NCI-H2029 treated with DMSO at 0.1 percent for 48 hours (cell line): ENCODE measurements around the gene SLC25A21.

Experiments
- DNase-seq: peaks from one replicate; lab custom pipeline; 2025; lab: John Stamatoyannopoulos, UW

SLC25A21 gene

DNA sequence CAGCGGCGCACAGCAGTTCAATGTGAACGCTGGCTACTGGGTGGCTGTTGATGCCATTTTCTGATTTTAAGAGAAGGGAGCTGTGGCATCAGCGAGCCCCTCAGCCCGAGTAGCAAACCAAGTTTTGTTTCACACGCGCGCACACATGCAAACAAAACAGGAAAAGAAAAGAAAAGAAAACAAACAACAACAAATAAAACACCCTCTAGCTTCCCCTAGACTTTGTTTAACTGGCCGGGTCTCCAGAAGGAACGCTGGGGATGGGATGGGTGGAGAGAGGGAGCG, 510.2 kb downstream of the SLC25A21 start:
- DNase-seq = no peak

DNA sequence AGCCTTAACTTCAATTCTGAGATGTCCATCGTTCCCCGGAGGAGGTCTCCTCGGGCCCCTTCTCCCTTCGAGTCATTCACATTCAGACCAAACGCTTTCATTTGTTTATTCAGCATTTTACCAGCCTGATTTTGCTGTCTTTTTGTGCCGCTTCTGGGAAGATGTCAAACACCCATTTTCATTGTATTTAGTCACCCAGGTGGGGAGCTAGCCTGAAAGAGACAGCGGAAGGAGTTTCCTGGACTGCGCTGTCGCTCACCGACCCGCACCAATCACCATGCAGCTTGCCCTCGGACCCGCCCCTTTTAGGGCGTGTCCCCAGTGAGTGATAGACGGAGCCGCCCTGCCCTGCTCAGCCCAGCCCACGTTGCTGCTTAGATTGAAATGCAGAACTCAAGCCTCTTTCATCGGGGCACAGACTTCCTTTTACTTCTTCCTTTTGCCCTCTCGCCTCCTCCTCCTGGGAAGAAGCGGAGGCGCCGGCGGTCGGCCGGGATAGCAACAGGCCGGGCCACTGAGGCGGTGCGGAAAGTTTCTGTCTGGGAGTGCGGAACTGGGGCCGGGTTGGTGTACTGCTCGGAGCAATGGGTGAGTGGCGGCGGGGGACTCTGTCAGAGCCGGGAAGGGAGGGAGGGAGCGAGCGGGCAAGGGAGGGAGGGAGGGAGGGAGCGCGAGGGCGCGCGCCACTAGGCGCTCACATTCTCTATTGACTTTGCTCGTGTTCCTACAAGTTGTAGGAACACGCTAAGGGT, 510.7 kb downstream of the SLC25A21 start, which contains the start of gene PAX9:
TSS of gene PAX9 (plus strand) at position 355 of the 752 bp plus-strand sequence. CDS start at position 585, 230 bp downstream.
- DNase-seq = peak; percentile 91

DNA sequence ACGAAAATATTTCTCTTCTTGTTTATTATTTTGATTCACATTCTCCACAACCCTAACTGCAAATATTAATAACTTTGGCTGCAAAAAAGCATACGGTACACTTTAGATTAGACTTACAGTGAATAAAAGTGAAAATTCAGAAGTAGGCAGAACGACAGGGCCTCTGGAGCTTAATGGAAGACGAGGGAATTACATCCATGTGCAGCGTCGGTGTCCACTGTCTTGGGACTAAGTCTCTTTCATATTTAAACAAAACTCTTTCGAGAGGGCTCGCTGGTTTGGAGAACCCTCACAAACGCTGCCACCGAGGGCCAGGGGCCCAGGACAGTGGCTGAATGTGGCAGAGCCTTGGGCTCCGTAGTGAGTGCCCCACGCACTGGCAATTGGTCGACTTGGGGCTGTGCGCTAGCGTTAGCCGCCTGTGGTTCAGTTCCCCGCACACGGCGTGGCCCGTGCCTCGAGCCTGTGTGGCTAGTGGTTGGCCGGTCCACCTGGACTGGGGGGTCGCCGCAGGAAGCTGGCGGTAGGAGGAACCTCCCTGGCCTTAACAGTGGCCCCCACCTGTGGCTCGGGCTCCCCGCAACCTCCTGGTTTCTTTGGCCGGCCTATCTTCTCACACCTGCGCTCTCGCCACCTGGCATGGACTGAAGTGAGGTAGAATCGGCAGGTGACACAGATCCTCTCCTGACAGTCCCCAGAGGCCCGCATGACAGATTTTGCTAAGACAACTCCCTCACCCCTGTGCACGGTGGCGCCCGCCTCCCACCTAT, 511.5 kb downstream of the SLC25A21 start:
- DNase-seq = peak; percentile 54

DNA sequence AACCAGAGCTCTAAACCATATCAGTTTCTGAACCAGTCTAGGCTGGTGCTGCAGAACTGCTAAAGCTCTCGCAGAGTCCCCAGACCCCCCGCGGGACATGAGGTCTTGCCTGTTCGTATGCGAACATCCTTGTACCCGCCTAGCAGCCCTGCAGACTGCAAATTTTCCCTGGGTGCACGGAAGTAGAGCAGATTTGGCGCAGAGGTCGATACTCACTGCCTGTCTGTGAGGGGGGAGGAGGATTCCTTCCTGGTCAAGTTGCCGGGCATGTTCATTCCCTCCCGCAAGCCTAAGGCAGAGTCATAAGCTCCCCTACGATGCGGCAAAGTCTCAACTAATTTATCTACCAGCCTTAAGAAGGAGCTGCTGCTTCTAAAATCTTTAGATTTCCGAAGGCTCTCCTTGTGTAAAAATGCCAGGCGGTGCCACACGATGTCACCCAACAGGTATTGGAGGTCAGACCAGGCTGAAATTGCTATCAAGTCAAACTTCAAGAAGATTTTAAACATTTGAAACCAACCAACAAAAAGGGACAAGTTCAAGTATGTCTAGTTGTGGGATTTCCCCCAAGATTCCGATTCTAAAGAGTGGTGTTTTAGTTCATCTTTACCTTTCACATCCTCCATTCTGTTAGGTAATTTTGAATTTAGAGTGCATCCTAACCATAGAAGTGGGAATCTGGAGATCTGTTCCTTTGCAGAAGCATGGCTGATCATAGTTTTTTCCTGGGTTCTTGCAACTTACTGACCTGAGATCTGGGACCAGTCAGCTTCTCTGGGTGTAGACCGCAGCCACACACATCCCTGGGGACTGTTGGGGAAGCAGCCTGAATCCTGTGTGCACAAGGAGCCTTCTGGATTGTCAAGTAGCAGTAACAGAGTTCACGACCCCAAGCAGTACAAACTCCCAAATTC, 512.3 kb downstream of the SLC25A21 start:
- DNase-seq = no peak

DNA sequence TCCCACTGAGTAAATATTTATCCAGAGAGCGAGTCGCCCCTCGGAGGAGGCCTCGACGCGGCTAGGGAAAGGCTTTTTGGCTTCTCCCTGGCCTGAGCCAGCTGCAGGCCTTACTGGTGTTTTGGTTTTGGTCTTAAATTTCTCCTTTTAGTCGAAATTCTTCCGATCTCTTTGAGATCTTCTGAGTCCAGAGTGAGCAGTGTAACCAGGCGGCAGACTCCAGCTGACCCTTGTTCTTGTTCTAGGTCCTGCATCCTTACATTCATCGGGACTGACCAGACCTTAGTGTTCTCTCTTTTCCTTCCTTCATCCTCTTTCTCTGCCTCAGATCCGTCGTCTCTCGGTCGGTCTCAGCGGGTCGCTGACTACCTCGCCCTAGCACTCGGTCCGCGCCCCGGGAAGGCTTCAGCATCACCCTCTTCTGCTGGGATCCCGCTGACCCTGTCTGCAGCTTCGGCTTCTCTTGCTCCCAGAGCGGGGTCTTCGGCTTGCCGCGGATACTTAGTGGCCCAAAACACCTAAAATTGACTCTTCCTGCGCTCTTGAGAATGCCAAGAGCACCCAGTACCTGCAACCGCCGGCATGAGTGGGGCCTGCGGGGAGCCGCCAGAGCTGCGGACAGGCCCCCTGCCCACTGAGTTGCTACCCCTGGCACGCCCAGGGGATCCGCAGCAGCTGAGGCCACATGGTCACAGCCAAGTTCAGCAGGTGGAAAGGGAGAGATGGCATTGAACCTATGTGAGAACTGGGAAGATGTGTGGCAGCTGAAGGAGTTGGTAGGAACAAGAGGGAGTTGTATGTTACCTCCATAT, 513.2 kb downstream of the SLC25A21 start:
- no peak for DNase-seq

DNA sequence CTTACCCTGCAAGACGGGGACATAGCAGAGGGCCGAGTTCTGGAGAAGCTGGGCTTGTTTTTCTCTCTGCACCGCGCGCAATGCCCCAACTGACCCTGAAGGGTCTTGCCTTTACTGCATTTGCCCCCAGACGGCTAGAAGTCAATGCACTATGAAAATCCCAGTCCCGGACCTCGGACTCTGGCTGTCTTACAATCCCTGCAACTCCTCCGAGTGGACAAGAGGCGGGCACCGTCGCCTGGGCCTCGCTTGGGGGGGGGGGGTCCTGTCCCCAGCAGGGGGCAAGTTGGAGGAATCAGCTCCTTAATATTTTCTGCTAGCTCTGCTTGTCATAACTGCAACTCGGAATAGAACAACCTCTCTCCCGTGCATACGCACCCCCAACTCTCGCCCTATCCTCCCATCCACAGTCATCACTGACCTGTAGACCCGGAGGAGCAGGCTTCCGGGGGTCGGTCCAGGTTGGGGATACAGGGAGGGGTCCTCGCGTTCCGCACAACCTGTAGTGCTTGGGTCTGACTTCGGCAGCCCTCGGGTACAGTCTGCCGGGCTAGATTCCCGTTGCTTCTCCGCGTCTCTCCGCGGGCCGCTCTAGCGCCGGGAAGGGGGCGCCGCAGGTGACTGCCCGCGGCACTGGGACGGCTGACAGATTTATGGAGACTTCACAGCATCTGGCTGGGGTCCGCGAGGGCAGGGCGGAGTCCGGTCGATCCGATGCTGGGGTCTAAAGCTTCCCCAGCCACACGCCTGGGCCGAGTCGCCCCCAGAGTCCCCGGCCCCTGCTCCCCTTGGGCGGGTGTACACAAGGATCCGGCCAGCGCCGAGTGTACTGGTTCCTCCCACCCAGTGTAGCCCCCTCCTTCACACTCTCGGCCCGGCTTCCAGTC, 514.0 kb downstream of the SLC25A21 start:
- no peak for DNase-seq

DNA sequence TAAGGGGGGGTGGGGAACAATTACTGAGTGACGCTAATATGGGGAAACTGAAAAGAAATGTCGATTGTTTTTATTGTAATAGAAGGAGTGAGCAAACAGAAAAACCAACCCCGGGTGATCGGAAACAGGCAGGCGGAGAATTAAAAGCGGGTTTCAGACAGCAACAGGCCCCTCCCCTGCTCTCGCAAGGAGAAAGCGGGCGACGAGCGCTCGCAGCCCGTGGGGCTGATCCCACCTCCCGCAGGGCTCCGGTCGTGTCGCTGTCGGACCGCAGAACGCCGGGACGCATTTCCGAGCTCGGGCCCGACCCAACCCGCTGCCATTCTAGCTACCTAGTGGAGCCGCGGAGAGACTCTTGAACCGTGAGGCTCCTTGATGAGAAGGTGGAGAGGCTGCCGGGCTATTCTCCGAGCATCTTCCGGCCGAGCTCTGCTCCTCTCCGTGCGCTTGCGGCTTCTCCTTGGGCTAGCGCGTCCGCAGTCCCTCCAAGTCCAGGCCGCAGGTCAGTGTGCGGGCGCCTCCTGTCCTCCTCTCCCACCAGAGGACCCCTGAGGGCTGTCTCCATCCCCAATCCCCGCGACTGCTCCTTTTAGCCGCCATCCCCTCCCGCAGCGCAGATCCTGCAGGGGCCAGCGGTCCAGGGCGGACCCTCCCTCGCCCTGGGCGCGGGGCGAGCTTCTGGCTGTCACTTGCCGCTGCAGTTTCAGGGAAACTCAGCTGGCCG, 514.8 kb downstream of the SLC25A21 start:
- DNase-seq = no peak

DNA sequence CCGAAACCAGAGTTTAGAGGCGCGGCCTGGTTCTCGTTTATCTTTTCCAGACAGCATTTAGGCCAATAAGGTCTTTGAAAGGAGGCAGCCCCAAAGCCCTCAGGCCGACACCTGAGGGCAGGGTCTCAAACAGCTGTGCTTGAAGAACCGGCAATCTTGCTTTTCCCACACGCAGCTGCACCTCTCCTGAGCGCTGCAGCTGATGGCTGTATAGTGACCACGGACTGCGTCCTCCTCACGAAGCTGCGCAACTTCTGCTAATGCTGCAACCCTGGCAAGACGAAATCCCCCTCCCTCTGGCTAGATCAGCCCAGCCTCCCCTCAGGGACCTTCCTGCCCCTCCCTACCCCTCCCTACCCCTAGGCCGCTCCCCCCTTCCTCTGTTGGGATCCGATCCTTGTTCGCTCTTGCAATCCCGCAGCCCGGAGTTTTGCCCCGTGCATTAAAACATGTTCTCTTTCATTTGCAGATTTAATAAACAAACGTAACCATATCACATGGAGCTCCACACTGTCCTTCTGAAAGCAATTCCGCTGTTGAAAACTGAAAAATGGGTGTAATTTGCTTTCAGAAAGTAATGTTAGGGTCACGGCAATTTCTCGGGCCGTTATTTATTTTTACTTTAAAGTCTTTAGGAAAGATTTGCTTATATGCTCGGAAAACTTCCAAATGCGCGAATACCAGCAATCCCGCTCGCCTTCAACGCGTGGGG, 515.6 kb downstream of the SLC25A21 start:
- DNase-seq = no peak

DNA sequence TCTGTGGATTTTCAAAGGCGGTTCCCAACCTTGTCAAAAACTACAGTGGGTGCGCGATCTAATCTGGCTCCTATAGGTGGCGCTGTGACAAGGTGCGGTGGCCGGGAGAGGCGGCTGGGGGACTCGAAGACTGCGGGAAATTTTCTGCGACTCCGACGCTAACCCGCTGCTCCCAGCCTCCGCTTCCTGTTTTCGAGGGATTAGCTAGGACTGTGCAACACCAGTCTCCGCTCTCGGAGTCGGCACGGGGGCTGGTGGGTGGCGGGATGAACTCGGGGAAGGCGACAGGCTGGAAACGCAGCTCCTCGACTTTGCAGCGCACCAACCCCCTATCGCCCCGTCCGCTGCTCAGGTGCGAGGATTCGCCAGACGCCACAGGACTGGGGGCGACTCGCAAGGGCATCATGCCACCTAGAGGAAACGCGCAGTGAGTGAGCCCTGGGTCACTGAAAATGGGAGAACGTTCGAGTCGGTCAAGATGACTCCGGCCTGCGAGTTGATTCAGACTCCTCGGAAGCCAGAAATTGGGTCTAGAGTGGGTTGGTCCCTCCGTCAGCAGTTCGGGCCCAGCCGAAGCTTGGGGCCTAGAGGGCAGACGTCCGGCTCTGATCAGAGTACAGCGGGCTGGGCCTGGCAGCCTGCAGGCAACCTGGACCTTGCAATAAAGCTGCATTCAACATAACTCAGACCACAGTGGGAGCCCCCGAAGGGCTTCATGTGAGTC, 516.3 kb downstream of the SLC25A21 start:
- no peak for DNase-seq

DNA sequence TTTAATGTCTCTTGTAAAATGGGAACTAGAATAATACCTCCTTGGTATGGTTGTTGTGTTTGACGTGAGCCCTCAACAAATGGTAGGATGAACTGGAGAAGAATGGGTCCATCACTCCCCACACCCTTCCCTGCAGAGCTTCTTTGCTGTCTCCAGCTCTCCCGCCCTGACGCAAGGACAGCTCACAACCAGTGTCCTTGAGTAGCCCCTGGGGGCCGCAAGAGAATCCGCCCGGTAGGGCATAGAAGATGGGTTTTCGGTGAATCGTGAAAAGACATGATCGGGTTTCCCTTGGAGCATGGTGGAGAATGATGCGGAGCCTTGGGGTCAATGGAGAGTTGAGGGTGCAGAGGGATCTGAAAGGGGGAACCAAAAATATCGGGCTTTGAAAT, 516.8 kb downstream of the SLC25A21 start:
- no peak for DNase-seq

DNA sequence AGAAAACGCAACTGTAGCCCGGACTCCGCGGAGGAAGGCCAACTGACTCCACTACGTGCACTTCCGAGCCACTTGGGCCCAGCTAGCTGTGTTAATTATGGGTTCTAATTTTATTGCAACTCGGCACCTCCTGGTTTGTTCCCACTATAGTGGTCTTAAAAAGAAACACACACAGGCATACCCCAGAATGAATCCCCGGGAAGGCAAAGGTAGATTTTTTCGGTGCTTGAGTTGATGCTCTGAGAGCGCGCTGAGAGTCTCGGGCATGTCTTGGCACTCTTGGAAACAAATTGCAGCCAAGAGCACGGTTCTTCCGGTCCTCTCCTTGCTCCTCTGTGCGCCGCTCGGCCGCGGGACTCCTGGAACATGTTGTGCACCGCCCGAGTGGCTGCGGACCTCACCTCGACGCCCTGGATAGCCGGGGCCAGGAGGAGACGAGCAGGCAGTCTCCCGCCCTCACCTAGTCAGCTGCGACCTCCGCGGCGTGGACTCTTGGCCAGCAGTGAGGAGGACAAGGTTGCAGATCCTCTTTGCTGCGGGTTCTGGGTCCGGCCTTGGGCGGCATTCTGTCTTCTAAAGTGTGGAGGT, 517.5 kb downstream of the SLC25A21 start:
- no peak for DNase-seq

DNA sequence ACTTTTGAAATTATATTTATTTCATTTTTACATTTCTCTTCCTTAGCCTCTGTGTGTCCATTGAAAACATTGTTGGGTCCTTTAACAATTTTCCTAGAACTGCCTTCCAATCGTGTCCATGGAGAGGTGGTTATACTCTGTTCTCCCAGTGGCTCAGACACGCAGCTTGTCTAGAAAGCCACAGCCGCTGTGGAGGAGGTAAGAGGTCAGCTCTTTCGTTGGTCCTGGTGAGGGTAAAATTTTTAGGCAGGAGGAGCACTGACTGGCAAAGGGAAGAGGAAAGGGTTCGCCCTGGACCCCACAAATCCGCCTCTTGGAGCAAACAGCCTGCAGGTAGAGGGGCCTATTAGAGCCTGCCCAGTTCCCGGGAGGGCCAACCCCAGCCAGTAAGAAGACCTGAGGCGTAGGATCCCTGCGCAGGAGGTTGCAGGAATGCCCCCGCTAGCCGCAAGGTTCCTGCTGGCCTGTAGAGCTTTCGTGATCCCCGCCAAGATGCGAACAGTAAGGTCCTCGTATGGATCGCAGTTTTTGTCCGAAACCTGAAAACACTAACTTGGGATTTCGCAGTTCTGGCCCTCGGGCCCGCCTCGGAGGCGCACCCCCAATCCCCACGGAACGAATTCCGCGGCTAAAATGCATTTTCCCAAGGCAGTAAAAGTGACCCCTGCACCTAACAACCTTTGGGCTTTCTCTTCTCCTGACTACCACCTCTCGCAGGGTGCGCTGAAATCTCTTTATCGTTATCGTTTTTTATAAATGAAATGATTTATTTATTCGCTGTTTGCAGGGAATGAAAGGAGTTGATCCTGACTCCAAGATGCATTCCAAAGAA, 518.2 kb downstream of the SLC25A21 start:
- DNase-seq = no peak

DNA sequence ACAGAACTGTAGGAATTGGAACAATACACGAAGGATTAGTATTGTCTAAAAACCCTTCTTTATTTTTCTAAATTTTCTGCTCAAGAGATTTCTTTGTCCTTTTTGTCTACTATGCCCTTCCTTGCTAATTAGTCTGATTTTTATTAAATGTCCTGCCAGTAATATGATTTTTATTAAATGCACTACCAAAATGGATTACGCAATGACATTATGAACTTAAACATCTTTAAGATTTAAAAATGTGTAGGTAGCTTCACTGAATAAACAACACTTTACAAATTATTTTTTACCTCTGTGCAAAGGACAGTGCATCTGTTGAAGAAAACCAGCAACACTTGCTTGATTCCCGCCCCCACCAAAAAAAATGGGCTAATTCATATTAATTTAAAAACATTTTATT, 519.0 kb downstream of the SLC25A21 start:
- DNase-seq = no peak

DNA sequence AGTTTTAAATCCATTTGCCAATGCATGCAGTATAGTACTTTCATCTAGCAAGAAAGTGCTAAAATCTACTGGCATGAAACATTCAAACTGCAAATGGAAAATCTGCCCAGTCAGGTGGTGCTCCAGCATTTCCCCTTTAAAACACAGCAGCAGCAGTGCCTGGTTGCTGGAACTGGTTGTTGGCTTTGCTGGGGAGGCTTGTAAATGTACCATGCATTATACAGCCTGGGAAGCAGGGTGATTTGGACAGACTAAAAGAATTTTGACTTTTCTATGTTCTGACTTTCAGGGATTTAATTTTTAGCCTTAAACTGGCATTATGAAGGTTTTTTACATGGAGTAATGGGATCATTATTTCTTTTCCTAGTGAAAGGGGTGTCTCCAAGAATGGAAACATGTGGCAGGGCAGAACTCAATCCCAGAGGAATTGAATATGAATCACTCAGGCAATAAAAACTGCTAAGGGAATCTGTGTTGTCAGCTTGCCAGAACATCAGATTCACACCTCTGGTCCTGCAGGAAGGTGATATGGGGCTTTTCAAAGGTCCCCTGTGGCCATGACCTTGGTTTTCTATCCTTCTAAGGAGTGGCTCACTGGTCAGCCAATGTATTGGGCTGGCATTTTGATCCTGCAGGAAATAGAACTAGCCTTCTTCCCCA, 519.7 kb downstream of the SLC25A21 start:
- no peak for DNase-seq

DNA sequence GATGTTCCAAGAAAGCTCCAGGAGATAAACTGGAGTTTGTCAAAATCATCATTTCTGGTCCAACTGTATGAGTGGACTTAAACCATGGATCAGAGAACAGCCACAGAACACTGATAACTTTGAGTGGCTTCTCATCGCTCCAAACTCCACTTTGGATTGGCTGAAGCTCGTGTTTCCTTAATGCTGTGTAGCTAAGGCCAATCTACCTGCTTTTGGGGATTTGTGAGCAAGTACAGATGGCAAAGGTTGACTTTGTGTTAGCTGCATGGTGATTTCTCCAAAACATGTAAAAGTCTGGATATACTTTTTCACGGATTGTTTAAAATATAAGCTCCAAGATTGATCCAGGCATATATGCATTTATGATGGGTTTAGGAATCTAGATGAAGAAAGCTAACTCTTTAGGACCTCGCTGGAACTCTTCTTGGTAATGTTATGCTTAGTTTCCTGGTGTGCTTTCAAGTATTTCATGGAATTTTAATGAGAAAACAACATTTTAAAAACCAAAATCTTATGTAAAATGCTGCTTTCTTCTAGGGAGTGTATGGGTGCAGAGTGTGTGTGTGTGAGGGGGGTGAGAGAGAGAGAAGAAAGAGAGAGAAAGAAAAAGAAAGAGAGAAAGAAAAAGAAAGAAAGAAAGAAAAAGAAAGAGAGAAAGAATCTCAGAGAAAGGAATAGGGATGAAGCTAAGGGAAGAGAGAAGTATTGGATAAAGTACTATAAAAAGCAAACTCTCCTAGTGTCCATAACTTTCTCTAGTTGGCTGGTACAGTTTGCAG, 522.3 kb downstream of the SLC25A21 start:
- no peak for DNase-seq
